SK-N-SH treated with all-trans-retinoic acid at 6 μM for 48 hours (cell line): ENCODE data around the gene WDR38.

Experiments used
- ATAC-seq: fragments of 200-7000 bp; cut with Tn5 transposase; 3 replicates; pipeline ENCODE4 v1.9.1; 2020; ENCODE audit warnings: mild to moderate bottlenecking, moderate library complexity
- ARNTL ChIP-seq: fragments of 450-650 bp; formaldehyde crosslinking; IDR thresholded peaks from 2 replicates; pipeline ENCODE4 v1.5.0; 2020; ENCODE audit warnings: low read depth, mild to moderate bottlenecking, moderate library complexity, borderline replicate concordance
- ESRRG ChIP-seq: fragments of 250-450 bp; sonication (Bioruptor Pico); IDR thresholded peaks from 2 replicates; pipeline ENCODE4 v1.6.1; 2021; ENCODE audit warnings: mild to moderate bottlenecking
- GLIS3 ChIP-seq: fragments of 250-450 bp; sonication (Bioruptor Pico); IDR thresholded peaks from 2 replicates; pipeline ENCODE4 v1.5.0; 2020; ENCODE audit warnings: mild to moderate bottlenecking, moderate library complexity
- OSR1 ChIP-seq: fragments of 250-450 bp; sonication (Bioruptor Pico); IDR thresholded peaks from 2 replicates; pipeline ENCODE4 v1.8.0; 2022; ENCODE audit warnings: moderate library complexity, mild to moderate bottlenecking, inconsistent platforms
- PPARA ChIP-seq: fragments of 250-450 bp; sonication (Bioruptor Pico); IDR thresholded peaks from 2 replicates; pipeline ENCODE4 v1.5.0; 2020; ENCODE audit warnings: mild to moderate bottlenecking, borderline replicate concordance
- SNAI2 ChIP-seq: fragments of 250-450 bp; sonication (Bioruptor Pico); IDR thresholded peaks from 2 replicates; pipeline ENCODE4 v1.5.0; 2020; ENCODE audit warnings: mild to moderate bottlenecking, moderate library complexity
- TCF4 ChIP-seq: fragments of 250-450 bp; sonication (Bioruptor Pico); IDR thresholded peaks from 2 replicates; pipeline ENCODE4 v1.8.0; 2021; ENCODE audit warnings: mild to moderate bottlenecking, moderate library complexity, borderline replicate concordance
- TOX ChIP-seq: fragments of 250-450 bp; sonication (Bioruptor Pico); IDR thresholded peaks from 2 replicates; pipeline ENCODE4 v1.8.0; 2021; ENCODE audit warnings: mild to moderate bottlenecking, moderate library complexity, borderline replicate concordance
- ZC3H10 ChIP-seq: fragments of 250-450 bp; sonication (Bioruptor Pico); IDR thresholded peaks from 2 replicates; pipeline ENCODE4 v1.5.1; 2021; ENCODE audit warnings: mild to moderate bottlenecking, moderate library complexity
- ZFP3 ChIP-seq: fragments of 250-450 bp; sonication (Bioruptor Pico); IDR thresholded peaks from 2 replicates; pipeline ENCODE4 v1.5.0; 2020; ENCODE audit warnings: mild to moderate bottlenecking, moderate library complexity
- ZFP30 ChIP-seq: fragments of 450-650 bp; formaldehyde crosslinking; IDR thresholded peaks from 2 replicates; pipeline ENCODE4 v1.5.0; 2022; ENCODE audit warnings: mild to moderate bottlenecking, moderate library complexity
- ZNF565 ChIP-seq: fragments of 450-650 bp; formaldehyde crosslinking; conservative IDR thresholded peaks from 2 replicates; pipeline ENCODE4 v1.5.0; 2020; ENCODE audit warnings: low read depth, mild to moderate bottlenecking, moderate library complexity
- ZNF70 ChIP-seq: fragments of 450-650 bp; formaldehyde crosslinking; IDR thresholded peaks from 2 replicates; pipeline ENCODE4 v1.5.0; 2020; ENCODE audit warnings: mild to moderate bottlenecking, moderate library complexity
- ZNF8 ChIP-seq: fragments of 450-650 bp; formaldehyde crosslinking; IDR thresholded peaks from 2 replicates; pipeline ENCODE4 v1.5.0; 2020; ENCODE audit warnings: mild to moderate bottlenecking, moderate library complexity
- TF ChIP-seq, protein P1 (sequence below): fragments of 250-450 bp; sonication (Bioruptor Pico); IDR thresholded peaks from 2 replicates; pipeline ENCODE4 v1.8.0; 2020; ENCODE audit warnings: mild to moderate bottlenecking, moderate library complexity, borderline replicate concordance
- TF ChIP-seq, protein P2 (sequence below): fragments of 250-450 bp; sonication (Bioruptor Pico); IDR thresholded peaks from 2 replicates; pipeline ENCODE4 v1.5.1; 2021; ENCODE audit warnings: mild to moderate bottlenecking, moderate library complexity
- TF ChIP-seq, protein P3 (sequence below): fragments of 250-450 bp; sonication (Bioruptor Pico); IDR thresholded peaks from 2 replicates; pipeline ENCODE4 v1.5.0; 2020; ENCODE audit warnings: mild to moderate bottlenecking, moderate library complexity
- TF ChIP-seq, protein P4 (sequence below): fragments of 250-450 bp; sonication (Bioruptor Pico); IDR thresholded peaks from 2 replicates; pipeline ENCODE4 v1.5.1; 2020; ENCODE audit warnings: low read depth, mild to moderate bottlenecking, moderate library complexity

Gene WDR38

DNA sequence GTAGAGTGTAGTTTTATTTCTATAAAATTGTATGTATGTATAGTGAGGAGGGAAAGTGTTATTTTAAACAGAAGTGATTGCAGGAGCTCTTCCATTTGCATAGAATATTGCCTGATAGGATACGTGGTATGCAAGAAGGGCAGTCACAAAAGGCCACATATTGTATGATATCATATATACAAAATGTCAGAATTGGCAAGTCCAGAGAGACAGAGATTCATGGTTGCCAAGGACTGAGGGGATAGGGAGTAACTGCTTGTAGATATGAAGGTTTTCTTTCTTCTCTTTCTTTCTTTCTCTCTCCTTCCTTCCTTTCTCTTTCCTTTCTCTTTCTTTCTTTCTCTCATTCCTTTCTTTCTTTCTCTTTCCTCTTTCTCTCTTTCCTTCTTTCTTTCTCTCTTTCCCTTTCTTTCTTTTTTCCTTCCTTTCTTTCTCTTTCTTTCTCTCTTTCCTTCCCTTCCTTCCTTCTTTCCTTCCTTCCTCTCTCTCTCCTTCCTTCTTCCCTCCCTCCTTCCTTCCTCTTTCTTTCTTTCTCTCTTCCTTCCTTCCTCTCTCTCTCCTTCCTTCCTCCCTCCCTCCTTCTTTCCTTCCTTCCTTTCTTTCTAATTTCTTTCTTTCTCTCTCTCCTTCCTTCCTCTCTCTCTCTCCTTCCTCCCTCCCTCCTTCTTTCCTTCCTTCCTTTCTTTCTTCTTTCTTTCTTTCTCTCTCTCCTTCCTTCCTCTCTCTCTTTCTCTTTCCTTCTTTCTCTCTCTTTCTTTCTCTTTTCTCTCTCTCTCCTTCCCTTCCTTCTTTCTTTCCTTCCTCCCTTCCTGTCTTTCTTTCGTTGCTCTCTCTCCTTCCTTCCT is 24.5 kb upstream of the WDR38 start:
- TF ChIP-seq, protein P1, sequence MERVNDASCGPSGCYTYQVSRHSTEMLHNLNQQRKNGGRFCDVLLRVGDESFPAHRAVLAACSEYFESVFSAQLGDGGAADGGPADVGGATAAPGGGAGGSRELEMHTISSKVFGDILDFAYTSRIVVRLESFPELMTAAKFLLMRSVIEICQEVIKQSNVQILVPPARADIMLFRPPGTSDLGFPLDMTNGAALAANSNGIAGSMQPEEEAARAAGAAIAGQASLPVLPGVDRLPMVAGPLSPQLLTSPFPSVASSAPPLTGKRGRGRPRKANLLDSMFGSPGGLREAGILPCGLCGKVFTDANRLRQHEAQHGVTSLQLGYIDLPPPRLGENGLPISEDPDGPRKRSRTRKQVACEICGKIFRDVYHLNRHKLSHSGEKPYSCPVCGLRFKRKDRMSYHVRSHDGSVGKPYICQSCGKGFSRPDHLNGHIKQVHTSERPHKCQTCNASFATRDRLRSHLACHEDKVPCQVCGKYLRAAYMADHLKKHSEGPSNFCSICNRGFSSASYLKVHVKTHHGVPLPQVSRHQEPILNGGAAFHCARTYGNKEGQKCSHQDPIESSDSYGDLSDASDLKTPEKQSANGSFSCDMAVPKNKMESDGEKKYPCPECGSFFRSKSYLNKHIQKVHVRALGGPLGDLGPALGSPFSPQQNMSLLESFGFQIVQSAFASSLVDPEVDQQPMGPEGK (CRISPR knock-in tag) = no peak
- no peak for TF ChIP-seq PPARA (CRISPR knock-in tag)
- no peak for TF ChIP-seq ARNTL (CRISPR knock-in tag)
- TF ChIP-seq, protein P2, sequence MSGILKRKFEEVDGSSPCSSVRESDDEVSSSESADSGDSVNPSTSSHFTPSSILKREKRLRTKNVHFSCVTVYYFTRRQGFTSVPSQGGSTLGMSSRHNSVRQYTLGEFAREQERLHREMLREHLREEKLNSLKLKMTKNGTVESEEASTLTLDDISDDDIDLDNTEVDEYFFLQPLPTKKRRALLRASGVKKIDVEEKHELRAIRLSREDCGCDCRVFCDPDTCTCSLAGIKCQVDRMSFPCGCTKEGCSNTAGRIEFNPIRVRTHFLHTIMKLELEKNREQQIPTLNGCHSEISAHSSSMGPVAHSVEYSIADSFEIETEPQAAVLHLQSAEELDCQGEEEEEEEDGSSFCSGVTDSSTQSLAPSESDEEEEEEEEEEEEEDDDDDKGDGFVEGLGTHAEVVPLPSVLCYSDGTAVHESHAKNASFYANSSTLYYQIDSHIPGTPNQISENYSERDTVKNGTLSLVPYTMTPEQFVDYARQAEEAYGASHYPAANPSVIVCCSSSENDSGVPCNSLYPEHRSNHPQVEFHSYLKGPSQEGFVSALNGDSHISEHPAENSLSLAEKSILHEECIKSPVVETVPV = no peak
- no peak for TF ChIP-seq GLIS3
- no peak for TF ChIP-seq ZNF70 (CRISPR knock-in tag)
- TF ChIP-seq TCF4 (CRISPR knock-in tag) = no peak
- no peak for TF ChIP-seq ZNF565 (CRISPR knock-in tag)
- no peak for ATAC-seq

DNA sequence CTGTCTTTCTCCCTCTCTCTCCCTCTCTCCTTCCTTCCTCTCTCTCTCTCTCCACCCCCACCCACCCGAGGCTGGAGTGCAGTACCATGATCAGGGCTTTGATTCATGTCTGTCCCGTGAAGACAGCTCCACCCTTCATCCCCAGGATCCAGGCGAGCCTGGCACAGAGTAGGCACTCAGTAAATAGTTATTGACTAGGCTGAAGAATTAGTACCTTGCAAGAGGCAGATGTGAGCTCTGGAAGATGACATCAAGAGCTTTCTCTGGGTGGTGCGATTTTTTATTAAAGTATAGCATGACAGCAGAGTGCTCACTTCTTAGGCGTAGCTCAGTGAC is 24.0 kb upstream of the WDR38 start:
- no peak for TF ChIP-seq ARNTL (CRISPR knock-in tag)
- TF ChIP-seq ZNF8 = no peak
- TF ChIP-seq ZC3H10 (CRISPR knock-in tag) = no peak
- TF ChIP-seq ZFP30 (CRISPR knock-in tag) = no peak
- TF ChIP-seq ESRRG (CRISPR knock-in tag) = no peak
- no peak for TF ChIP-seq OSR1 (CRISPR knock-in tag)
- TF ChIP-seq ZNF565 (CRISPR knock-in tag) = no peak
- TF ChIP-seq GLIS3 = no peak
- TF ChIP-seq, protein P1 (CRISPR knock-in tag) = no peak
- no peak for TF ChIP-seq SNAI2 (CRISPR knock-in tag)
- TF ChIP-seq, protein P3, sequence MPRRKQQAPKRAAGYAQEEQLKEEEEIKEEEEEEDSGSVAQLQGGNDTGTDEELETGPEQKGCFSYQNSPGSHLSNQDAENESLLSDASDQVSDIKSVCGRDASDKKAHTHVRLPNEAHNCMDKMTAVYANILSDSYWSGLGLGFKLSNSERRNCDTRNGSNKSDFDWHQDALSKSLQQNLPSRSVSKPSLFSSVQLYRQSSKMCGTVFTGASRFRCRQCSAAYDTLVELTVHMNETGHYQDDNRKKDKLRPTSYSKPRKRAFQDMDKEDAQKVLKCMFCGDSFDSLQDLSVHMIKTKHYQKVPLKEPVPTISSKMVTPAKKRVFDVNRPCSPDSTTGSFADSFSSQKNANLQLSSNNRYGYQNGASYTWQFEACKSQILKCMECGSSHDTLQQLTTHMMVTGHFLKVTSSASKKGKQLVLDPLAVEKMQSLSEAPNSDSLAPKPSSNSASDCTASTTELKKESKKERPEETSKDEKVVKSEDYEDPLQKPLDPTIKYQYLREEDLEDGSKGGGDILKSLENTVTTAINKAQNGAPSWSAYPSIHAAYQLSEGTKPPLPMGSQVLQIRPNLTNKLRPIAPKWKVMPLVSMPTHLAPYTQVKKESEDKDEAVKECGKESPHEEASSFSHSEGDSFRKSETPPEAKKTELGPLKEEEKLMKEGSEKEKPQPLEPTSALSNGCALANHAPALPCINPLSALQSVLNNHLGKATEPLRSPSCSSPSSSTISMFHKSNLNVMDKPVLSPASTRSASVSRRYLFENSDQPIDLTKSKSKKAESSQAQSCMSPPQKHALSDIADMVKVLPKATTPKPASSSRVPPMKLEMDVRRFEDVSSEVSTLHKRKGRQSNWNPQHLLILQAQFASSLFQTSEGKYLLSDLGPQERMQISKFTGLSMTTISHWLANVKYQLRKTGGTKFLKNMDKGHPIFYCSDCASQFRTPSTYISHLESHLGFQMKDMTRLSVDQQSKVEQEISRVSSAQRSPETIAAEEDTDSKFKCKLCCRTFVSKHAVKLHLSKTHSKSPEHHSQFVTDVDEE (CRISPR knock-in tag) = no peak
- no peak for ATAC-seq

DNA sequence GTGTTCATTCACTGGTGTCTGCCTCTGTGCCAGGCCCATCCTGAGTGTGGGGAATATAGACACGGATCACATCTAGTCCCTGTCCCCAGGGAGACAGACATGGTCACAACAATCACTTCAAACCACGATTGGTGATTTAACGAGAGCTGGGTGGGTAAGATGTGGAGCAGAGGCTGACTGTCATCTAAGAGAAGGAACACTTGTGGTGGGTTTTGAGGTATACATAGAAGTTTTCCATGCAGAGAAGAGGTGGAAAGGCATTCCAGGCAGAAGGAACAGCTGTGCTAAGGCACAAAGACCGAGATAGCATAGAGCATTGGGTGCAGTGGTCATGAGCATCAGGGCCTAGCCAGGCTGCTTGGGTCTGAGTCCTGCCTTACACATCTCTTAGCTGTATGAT is 22.7 kb upstream of the WDR38 start:
- ATAC-seq = no peak
- TF ChIP-seq ZFP3 = peak; percentile 94
- TF ChIP-seq, protein P4, sequence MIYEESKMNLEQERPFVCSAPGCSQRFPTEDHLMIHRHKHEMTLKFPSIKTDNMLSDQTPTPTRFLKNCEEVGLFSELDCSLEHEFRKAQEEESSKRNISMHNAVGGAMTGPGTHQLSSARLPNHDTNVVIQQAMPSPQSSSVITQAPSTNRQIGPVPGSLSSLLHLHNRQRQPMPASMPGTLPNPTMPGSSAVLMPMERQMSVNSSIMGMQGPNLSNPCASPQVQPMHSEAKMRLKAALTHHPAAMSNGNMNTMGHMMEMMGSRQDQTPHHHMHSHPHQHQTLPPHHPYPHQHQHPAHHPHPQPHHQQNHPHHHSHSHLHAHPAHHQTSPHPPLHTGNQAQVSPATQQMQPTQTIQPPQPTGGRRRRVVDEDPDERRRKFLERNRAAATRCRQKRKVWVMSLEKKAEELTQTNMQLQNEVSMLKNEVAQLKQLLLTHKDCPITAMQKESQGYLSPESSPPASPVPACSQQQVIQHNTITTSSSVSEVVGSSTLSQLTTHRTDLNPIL (CRISPR knock-in tag) = no peak

DNA sequence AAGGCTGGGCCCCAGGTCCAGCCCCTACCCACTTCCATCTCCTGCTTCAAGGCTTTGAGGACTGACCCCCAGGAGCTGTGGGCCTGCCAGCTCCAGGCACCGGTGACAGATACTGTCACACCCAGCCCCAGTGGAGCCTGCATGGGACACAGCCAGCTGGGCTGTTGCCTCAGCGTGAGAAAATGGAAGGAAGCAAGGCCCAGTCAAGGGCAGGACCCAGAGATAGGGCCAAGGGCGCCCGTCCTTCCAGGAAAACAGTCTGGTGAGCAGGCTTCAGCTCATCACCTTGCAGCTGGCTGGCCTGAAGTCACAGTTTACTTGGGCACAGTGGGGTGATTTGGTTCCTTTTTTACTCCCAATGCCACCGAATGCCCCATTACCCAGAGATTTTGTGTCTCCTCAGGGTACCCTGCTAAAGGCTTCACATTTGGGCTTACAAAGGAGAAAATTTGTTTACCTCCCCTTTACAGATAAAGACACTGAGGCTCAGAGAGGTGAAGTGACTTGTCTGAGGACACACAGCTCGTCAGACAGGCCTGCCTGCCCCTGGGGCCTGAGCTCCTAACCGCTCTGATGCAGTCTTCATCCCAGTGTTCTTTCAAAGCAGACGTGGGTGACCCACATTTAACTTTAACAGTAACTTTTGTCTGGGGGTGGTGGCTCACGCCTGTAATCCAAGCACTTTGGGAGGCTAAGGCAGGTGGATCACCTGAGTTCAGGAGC is 21.5 kb upstream of the WDR38 start:
- ATAC-seq = no peak
- TF ChIP-seq PPARA (CRISPR knock-in tag) (no peak), ZFP3 (no peak), TOX (CRISPR knock-in tag) (no peak)
